Thyroid gland (tissue), 4 donors: Measurements from ENCODE around the gene SNORC. TPM values are rescaled to one million over a fixed set of nuclear protein-coding genes. Genes with fewer than 3 reads are reported as not detected.

ENCODE experiments used
- DNase-seq, 2 donors: peaks; one replicate each; pipeline ENCODE4 v3.0.0-alpha.2; 2019
- H3K27ac ChIP-seq, 3 donors: fragments of 200-600 bp; sonication (generic); 1 replicate in 2 of 3; 2 replicates in 1 of 3; pipeline ENCODE4 v1.5.1; 2016 to 2019; ENCODE audit warnings: mild to moderate bottlenecking in 1 of 3, moderate library complexity in 1 of 3
- H3K27me3 ChIP-seq: fragments of 200-600 bp; sonication (generic); one replicate; pipeline ENCODE4 v1.5.1; 2019
- H3K36me3 ChIP-seq, 2 donors: fragments of 200-600 bp; sonication (generic); one replicate each; pipeline ENCODE4 v1.5.1; 2016 to 2019
- H3K4me1 ChIP-seq, 2 donors: fragments of 200-600 bp; sonication (generic); one replicate each; pipeline ENCODE4 v1.5.1; 2017 to 2019
- H3K4me3 ChIP-seq, 3 donors: fragments of 200-600 bp; sonication (generic); replicated peaks in 1 of 3; 1 replicate in 2 of 3; 2 replicates in 1 of 3; pipeline ENCODE4 v1.5.1; 2016; ENCODE audit warnings: mild to moderate bottlenecking in 1 of 3
- H3K9me3 ChIP-seq: fragments of 200-600 bp; sonication (generic); one replicate; pipeline ENCODE4 v1.5.1; 2017
- CTCF ChIP-seq, 6 experiments: fragments of 200-600 bp in 3 of 6; fragments of 450-650 bp in 3 of 6; sonication (generic) in 3 of 6; IDR thresholded peaks; one replicate each; pipeline ENCODE4 v1.5.1; 2016 to 2019; ENCODE audit warnings: antibody characterized with exemption in 6 of 6, mild to moderate bottlenecking in 2 of 6, inconsistent platforms in 1 of 6, moderate library complexity in 1 of 6
- POLR2A ChIP-seq, 2 donors: fragments of 450-650 bp; IDR thresholded peaks; one replicate each; pipeline ENCODE4 v1.6.1; 2017; ENCODE audit warnings: antibody characterized with exemption in 2 of 2, mild to moderate bottlenecking in 2 of 2, moderate library complexity in 1 of 2
- WGBS, 2 donors: methylation state at CpG; one replicate each; pipeline ENCODE4 v1.1.5; 2017; 5-methylcytosine and 5-hydroxymethylcytosine counted together
- intact Hi-C: fragments of 100-400 bp; cut with DNase I; formaldehyde crosslinking; loops from one replicate; pipeline ENCODE4 v1.15.1; 2023
- total RNA-seq, 4 donors: library from RNA; depleted of rRNA; stranded (reverse); fragments of >200 nt; gene quantifications; one replicate each; pipeline ENCODE4 v1.2.3, GENCODE V29; 2016

SNORC gene
- total RNA-seq, 4 donors from 2014 or later, result 0.45 to 1.9 (median 0.79) TPM; not detected in 1

- Histone ChIP-seq H3K27me3 (no peaks in the 10 kb centered on the region), H3K36me3 (peaks cover 0 to 5% of the 10 kb centered on the region in 2 donors), H3K4me3 (no peak overlapping the region), H3K27ac (no peak overlapping the region), H3K4me1 (no peaks in the 10 kb centered on the region), H3K9me3 (no peaks in the 10 kb centered on the region)
- WGBS, 2 donors, result 95 to 100% methylated on average over 1 of the region's 1 CpG
- DNase-seq, result no peak
- TF ChIP-seq CTCF (IDR thresholded peaks at IDR 0.05) (no peak), POLR2A (IDR thresholded peaks at IDR 0.05) (no peak)
- intact Hi-C loops, result no loop called here
Observed at GRCh38 chr2:232865165-232865564, 4.9 kb upstream of the SNORC start.

GRCh38 chr2:232866104-232866503 lies 4.0 kb upstream of the SNORC start:
- no peak for TF ChIP-seq POLR2A (IDR thresholded peaks at IDR 0.05)
- no peak for TF ChIP-seq CTCF (IDR thresholded peaks at IDR 0.05)
- intact Hi-C loops, result no loop called here
- H3K27ac ChIP-seq, result no peak overlapping the region
- H3K27me3 ChIP-seq, result no peaks in the 10 kb centered on the region
- no peak overlapping the region for H3K4me3 ChIP-seq
- no peaks in the 10 kb centered on the region for H3K4me1 ChIP-seq
- WGBS, 2 donors, result 89 to 90% methylated on average over 4 of the region's 4 CpGs
- DNase-seq, result no peak
- H3K9me3 ChIP-seq, result no peaks in the 10 kb centered on the region
- H3K36me3 ChIP-seq, result peaks cover 0 to 3% of the 10 kb centered on the region in 2 donors

- Histone ChIP-seq H3K4me3 (no peak overlapping the region), H3K4me1 (no peaks in the 10 kb centered on the region), H3K27ac (no peak overlapping the region), H3K9me3 (no peaks in the 10 kb centered on the region), H3K36me3 (no peaks in the 10 kb centered on the region), H3K27me3 (no peaks in the 10 kb centered on the region)
- no peak for TF ChIP-seq CTCF (IDR thresholded peaks at IDR 0.05)
- TF ChIP-seq POLR2A (IDR thresholded peaks at IDR 0.05), result no peak
- 66 to 72% methylated on average over 15 of the region's 15 CpGs for WGBS, 2 donors
- no peak for DNase-seq
- intact Hi-C loops, result no loop called here
Observed at GRCh38 chr2:232869138-232870017, 686 bp upstream of the SNORC start.

DNA sequence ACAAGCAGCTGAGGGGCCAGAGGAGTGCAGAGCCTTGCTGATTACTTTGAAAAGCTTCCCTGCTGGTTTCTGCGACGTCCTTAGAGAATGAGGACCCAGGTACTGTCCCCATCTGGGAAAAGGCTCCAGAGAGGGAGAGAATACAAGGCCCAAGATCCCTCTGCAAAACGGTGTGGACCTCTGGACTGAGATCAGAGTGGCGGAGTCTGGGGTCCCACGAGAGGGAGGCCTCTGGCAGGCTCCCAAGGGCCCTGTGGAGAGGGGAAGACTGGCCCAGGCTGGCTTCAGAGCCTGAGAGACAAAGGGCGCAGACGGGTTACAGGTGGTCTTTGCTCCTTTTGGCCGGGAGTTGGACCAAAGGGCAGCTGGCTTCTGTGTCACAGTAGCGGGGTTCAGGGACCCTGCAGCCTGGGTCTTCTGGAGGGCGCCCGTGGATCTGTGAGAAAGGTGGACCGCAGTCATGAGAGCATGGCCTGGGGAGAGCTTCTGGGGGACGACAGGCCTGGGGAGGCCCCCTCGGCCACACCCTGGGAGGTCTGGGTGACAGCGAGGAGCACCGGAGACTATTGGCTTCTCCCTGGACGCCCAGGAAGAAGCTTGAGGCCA lies 805 bp downstream of the SNORC start:
- WGBS, 2 donors, result 84 to 88% methylated on average over 13 to 17 of the region's 17 CpGs
- H3K4me1 ChIP-seq, result peaks cover 3 to 4% of the 10 kb centered on the region in 2 donors
- intact Hi-C loops, result no loop called here
- no peaks in the 10 kb centered on the region for H3K9me3 ChIP-seq
- no peaks in the 10 kb centered on the region for H3K36me3 ChIP-seq
- DNase-seq, result no peak
- TF ChIP-seq CTCF (IDR thresholded peaks at IDR 0.05), result no peak
- TF ChIP-seq POLR2A (IDR thresholded peaks at IDR 0.05), result no peak
- no peaks in the 10 kb centered on the region for H3K27me3 ChIP-seq
- H3K4me3 ChIP-seq, result no peak overlapping the region
- no peak overlapping the region for H3K27ac ChIP-seq

DNA sequence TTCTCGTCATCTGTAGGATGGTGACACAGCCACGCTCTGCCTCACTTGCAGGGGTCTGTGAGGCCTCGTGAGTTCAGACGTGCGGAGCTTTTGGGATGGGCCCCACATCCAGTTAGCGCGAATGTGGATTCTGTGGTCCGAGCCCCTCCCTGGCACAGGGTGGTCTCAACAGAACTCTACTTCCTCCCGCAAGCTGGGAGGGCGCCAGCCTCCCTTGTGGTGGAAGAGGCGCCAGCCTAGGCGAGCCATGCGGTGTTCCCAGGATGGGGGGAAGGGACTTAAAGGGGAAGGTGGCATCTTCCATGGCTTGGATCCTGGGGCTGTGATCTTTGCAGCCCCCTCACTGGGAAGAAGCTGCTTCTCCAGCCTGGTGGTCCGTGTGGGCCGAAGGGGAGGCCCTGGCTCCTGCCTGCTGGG lies 1.4 kb downstream of the SNORC start:
- DNase-seq, result no peak
- Histone ChIP-seq H3K4me3 (no peak overlapping the region), H3K9me3 (no peaks in the 10 kb centered on the region), H3K4me1 (peaks cover 5 to 10% of the 10 kb centered on the region in 2 donors), H3K27me3 (no peaks in the 10 kb centered on the region), H3K27ac (no peak overlapping the region), H3K36me3 (no peaks in the 10 kb centered on the region)
- intact Hi-C loops, result no loop called here
- TF ChIP-seq CTCF (IDR thresholded peaks at IDR 0.05), result no peak
- no peak for TF ChIP-seq POLR2A (IDR thresholded peaks at IDR 0.05)
- WGBS, 2 donors, result 82 to 85% methylated on average over 6 to 15 of the region's 15 CpGs
